Measurements from ENCODE around the gene KCNJ2. TPM values are rescaled to one million over a fixed set of nuclear protein-coding genes. Genes with fewer than 3 reads are reported as not detected.

The KCNJ2 gene
- total RNA-seq, 4 donors from 2014 or later: 2.9 to 11.2 (median 6.7) TPM

DNA sequence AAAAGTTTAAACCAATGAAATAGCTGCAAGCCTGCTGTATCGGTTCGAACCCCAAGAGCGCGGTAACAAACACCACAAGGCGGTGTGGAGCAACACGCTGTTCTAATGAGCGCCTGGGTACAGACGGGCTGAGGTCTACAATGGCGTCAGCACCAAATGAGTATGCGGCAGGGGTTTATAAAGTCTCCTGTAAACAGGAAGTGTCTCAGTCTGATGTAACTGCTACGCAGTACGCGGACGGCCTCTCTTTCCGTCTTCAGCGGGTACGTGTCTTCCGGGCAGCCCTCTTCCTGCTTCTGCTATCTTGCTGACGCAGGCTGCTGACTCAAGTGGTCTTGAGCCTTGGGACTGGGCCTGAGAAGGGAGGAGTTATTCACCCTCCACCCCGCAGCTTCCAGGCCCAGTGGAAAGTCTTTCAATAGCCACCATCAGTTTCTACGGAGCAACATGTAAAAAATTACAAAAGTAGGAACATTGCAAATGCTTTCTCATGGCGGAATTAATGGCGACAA, 40.5 kb upstream of the KCNJ2 start:
- H3K4me3 ChIP-seq: no peak overlapping the region
- H3K36me3 ChIP-seq: no peaks in the 10 kb centered on the region
- no peaks in the 10 kb centered on the region for H3K27me3 ChIP-seq
- intact Hi-C loops (cut with DNase I): no loop called here
- TF ChIP-seq POLR2AphosphoS5 (IDR thresholded peaks at IDR 0.05) (no peak), POLR2A (IDR thresholded peaks at IDR 0.05; ENCODE audit: low read depth) (no peak), EP300 (IDR thresholded peaks at IDR 0.05) (no peak)
- TF ChIP-seq, protein P1, sequence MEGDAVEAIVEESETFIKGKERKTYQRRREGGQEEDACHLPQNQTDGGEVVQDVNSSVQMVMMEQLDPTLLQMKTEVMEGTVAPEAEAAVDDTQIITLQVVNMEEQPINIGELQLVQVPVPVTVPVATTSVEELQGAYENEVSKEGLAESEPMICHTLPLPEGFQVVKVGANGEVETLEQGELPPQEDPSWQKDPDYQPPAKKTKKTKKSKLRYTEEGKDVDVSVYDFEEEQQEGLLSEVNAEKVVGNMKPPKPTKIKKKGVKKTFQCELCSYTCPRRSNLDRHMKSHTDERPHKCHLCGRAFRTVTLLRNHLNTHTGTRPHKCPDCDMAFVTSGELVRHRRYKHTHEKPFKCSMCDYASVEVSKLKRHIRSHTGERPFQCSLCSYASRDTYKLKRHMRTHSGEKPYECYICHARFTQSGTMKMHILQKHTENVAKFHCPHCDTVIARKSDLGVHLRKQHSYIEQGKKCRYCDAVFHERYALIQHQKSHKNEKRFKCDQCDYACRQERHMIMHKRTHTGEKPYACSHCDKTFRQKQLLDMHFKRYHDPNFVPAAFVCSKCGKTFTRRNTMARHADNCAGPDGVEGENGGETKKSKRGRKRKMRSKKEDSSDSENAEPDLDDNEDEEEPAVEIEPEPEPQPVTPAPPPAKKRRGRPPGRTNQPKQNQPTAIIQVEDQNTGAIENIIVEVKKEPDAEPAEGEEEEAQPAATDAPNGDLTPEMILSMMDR (IDR thresholded peaks at IDR 0.05): no peak
- H3K27ac ChIP-seq (replicated peaks in 1 of 4): no peak overlapping the region
- H3K9me3 ChIP-seq: no peaks in the 10 kb centered on the region
- 97% methylated on average over 23 of the region's 23 CpGs for WGBS
- no peaks in the 10 kb centered on the region for H3K4me1 ChIP-seq
- DNase-seq (ENCODE audit: extremely low spot score): no peak

- 92% methylated on average over 3 of the region's 3 CpGs for WGBS
These were observed 39.0 kb upstream of the KCNJ2 start for GRCh38 chr17:70130289-70130688.

GRCh38 chr17:70132505-70132904, 36.8 kb upstream of the KCNJ2 start:
- WGBS: 97% methylated on average over 9 of the region's 11 CpGs

More at GRCh38 chr17:70130289-70130688, 39.0 kb upstream of the KCNJ2 start:
- TF ChIP-seq EP300 (IDR thresholded peaks at IDR 0.05): no peak
- TF ChIP-seq POLR2AphosphoS5 (IDR thresholded peaks at IDR 0.05): no peak
- TF ChIP-seq, protein P1 (IDR thresholded peaks at IDR 0.05): no peak
- no peak for TF ChIP-seq POLR2A (IDR thresholded peaks at IDR 0.05; ENCODE audit: low read depth)
- H3K9me3 ChIP-seq: no peaks in the 10 kb centered on the region
- H3K27ac ChIP-seq (replicated peaks in 1 of 4): no peak overlapping the region
- intact Hi-C loops (cut with DNase I): no loop called here
- no peaks in the 10 kb centered on the region for H3K36me3 ChIP-seq
- H3K4me1 ChIP-seq: no peaks in the 10 kb centered on the region
- DNase-seq (ENCODE audit: extremely low spot score): no peak
- H3K27me3 ChIP-seq: no peaks in the 10 kb centered on the region
- H3K4me3 ChIP-seq: no peak overlapping the region

DNA sequence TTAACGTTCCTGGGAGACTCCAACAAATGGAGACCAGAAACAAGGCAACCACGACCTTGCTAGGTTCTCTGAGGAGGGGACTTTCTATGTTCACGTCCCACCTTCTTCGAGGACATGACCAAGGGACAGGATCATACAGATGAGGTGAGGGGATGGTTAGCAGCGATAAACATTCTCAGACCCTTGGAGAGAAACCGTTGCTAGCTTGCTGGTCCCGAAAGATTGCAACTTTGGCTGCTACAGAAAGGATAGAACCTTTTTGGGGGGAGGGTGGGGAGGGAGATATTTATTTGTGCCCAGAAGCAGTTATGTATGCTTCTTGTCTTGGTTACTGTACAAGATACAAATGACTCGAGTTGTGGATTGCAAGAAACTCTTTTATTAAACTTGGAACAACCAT, 35.3 kb upstream of the KCNJ2 start:
- WGBS: 91% methylated on average over 8 of the region's 8 CpGs
- TF ChIP-seq POLR2A (IDR thresholded peaks at IDR 0.05; ENCODE audit: low read depth) (no peak), EP300 (IDR thresholded peaks at IDR 0.05) (no peak), POLR2AphosphoS5 (IDR thresholded peaks at IDR 0.05) (no peak)
- TF ChIP-seq, protein P1 (IDR thresholded peaks at IDR 0.05): no peak
- no peak for DNase-seq (ENCODE audit: extremely low spot score)
- H3K4me1 ChIP-seq: peaks cover 18 to 31% (median 29%) of the 10 kb centered on the region in 4 donors
- no peak overlapping the region for H3K27ac ChIP-seq (replicated peaks in 1 of 4)
- H3K4me3 ChIP-seq: no peak overlapping the region
- no peaks in the 10 kb centered on the region for H3K27me3 ChIP-seq
- intact Hi-C loops (cut with DNase I): no loop called here
- H3K9me3 ChIP-seq: no peaks in the 10 kb centered on the region
- H3K36me3 ChIP-seq: no peaks in the 10 kb centered on the region

More at GRCh38 chr17:70132505-70132904, 36.8 kb upstream of the KCNJ2 start:
- H3K9me3 ChIP-seq: no peaks in the 10 kb centered on the region
- H3K27me3 ChIP-seq: no peaks in the 10 kb centered on the region
- TF ChIP-seq, protein P1 (IDR thresholded peaks at IDR 0.05): no peak
- no peak for TF ChIP-seq POLR2AphosphoS5 (IDR thresholded peaks at IDR 0.05)
- no peak for TF ChIP-seq EP300 (IDR thresholded peaks at IDR 0.05)
- TF ChIP-seq POLR2A (IDR thresholded peaks at IDR 0.05; ENCODE audit: low read depth): no peak
- no peaks in the 10 kb centered on the region for H3K36me3 ChIP-seq
- intact Hi-C loops (cut with DNase I): no loop called here
- H3K27ac ChIP-seq (replicated peaks in 1 of 4): no peak overlapping the region
- no peak overlapping the region for H3K4me3 ChIP-seq
- DNase-seq (ENCODE audit: extremely low spot score): no peak
- peaks cover 8 to 15% (median 14%) of the 10 kb centered on the region in 4 donors for H3K4me1 ChIP-seq

- Histone ChIP-seq H3K4me3 (no peak overlapping the region), H3K27ac (replicated peaks in 1 of 4) (no peak overlapping the region), H3K36me3 (no peaks in the 10 kb centered on the region), H3K27me3 (no peaks in the 10 kb centered on the region), H3K4me1 (peaks cover 18 to 33% (median 30%) of the 10 kb centered on the region in 4 donors), H3K9me3 (no peaks in the 10 kb centered on the region)
- TF ChIP-seq, protein P1 (IDR thresholded peaks at IDR 0.05): no peak
- TF ChIP-seq POLR2AphosphoS5 (IDR thresholded peaks at IDR 0.05) (no peak), EP300 (IDR thresholded peaks at IDR 0.05) (no peak), POLR2A (IDR thresholded peaks at IDR 0.05; ENCODE audit: low read depth) (no peak)
- intact Hi-C loops (cut with DNase I): loop anchor here (5.0 kb wide), 1 partner anchor 607 kb away; no protein-coding TSS in a partner anchor
- WGBS: 100% methylated on average over 1 of the region's 1 CpG
- DNase-seq (ENCODE audit: extremely low spot score): no peak
These were observed 34.6 kb upstream of the KCNJ2 start for GRCh38 chr17:70134777-70135176.

Measured in esophagus muscularis mucosa (tissue), 4 donors.